Peyer's patch (tissue), 4 donors: ENCODE measurements around the gene JAM3.

Source experiments
- POLR2A ChIP-seq, 2 donors: fragments of 450-650 bp; IDR thresholded peaks; one replicate each; pipeline ENCODE4 v1.5.1; 2017; ENCODE audit warnings: antibody characterized with exemption in 2 of 2, mild to moderate bottlenecking in 2 of 2, moderate library complexity in 2 of 2
- TF ChIP-seq, protein P1 (sequence below), 6 experiments: fragments of 450-650 bp in 4 of 6; fragments of 200-600 bp in 2 of 6; sonication (generic) in 1 of 6; IDR thresholded peaks; one replicate each; pipeline ENCODE4 v1.5.1; 2017 to 2019; ENCODE audit warnings: antibody characterized with exemption in 6 of 6, mild to moderate bottlenecking in 3 of 6, moderate library complexity in 1 of 6

- TF ChIP-seq, protein P1, sequence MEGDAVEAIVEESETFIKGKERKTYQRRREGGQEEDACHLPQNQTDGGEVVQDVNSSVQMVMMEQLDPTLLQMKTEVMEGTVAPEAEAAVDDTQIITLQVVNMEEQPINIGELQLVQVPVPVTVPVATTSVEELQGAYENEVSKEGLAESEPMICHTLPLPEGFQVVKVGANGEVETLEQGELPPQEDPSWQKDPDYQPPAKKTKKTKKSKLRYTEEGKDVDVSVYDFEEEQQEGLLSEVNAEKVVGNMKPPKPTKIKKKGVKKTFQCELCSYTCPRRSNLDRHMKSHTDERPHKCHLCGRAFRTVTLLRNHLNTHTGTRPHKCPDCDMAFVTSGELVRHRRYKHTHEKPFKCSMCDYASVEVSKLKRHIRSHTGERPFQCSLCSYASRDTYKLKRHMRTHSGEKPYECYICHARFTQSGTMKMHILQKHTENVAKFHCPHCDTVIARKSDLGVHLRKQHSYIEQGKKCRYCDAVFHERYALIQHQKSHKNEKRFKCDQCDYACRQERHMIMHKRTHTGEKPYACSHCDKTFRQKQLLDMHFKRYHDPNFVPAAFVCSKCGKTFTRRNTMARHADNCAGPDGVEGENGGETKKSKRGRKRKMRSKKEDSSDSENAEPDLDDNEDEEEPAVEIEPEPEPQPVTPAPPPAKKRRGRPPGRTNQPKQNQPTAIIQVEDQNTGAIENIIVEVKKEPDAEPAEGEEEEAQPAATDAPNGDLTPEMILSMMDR (IDR thresholded peaks at IDR 0.05), result no peak
- TF ChIP-seq POLR2A (IDR thresholded peaks at IDR 0.05), result no peak
These were observed 20.8 kb upstream of the JAM3 start for GRCh38 chr11:134048028-134048427.
